ENCODE results near the gene MELK.
"Not testable (repeated sequence)": the region's sequence is repeated elsewhere in the genome, so short reads cannot be mapped to it uniquely, and the experiment has no call there.

Gene MELK

GRCh38 chr9:36572515-36573418, at the start of gene MELK:
Gene MELK (plus strand): TSS chr9:36572895. CDS start chr9:36581682, 8,787 bp downstream.
- peak; percentile 79 for DNase-seq
- in situ Hi-C loops (cut with HindIII; ENCODE audit: low pct_ligation_motif_present, low pct_unique_long_range_greater_than_20kb, low sequenced_read_pairs): no loop called here

- DNase-seq: no peak
- in situ Hi-C loops (cut with HindIII; ENCODE audit: low pct_ligation_motif_present, low pct_unique_long_range_greater_than_20kb, low sequenced_read_pairs): no loop called here
These were observed 42.5 kb upstream of the MELK start for GRCh38 chr9:36530224-36530623.

GRCh38 chr9:36532353-36532752, 40.3 kb upstream of the MELK start:
- DNase-seq: no peak
- in situ Hi-C loops (cut with HindIII; ENCODE audit: low pct_ligation_motif_present, low pct_unique_long_range_greater_than_20kb, low sequenced_read_pairs): no loop called here

- DNase-seq; in situ Hi-C loops (cut with HindIII; ENCODE audit: low pct_ligation_motif_present, low pct_unique_long_range_greater_than_20kb, low sequenced_read_pairs): not testable (repeated sequence)
These were observed 39.0 kb upstream of the MELK start for GRCh38 chr9:36533726-36534125.

- DNase-seq: no peak
- in situ Hi-C loops (cut with HindIII; ENCODE audit: low pct_ligation_motif_present, low pct_unique_long_range_greater_than_20kb, low sequenced_read_pairs): no loop called here
These were observed 37.6 kb upstream of the MELK start for GRCh38 chr9:36535107-36535506.

- no peak for DNase-seq
- in situ Hi-C loops (cut with HindIII; ENCODE audit: low pct_ligation_motif_present, low pct_unique_long_range_greater_than_20kb, low sequenced_read_pairs): no loop called here
These were observed 34.8 kb upstream of the MELK start for GRCh38 chr9:36537861-36538260.

- no peak for DNase-seq
- in situ Hi-C loops (cut with HindIII; ENCODE audit: low pct_ligation_motif_present, low pct_unique_long_range_greater_than_20kb, low sequenced_read_pairs): no loop called here
These were observed 30.3 kb upstream of the MELK start for GRCh38 chr9:36542355-36542754.

- no peak for DNase-seq
- in situ Hi-C loops (cut with HindIII; ENCODE audit: low pct_ligation_motif_present, low pct_unique_long_range_greater_than_20kb, low sequenced_read_pairs): no loop called here
These were observed 28.8 kb upstream of the MELK start for GRCh38 chr9:36543916-36544315.

- DNase-seq: no peak
- in situ Hi-C loops (cut with HindIII; ENCODE audit: low pct_ligation_motif_present, low pct_unique_long_range_greater_than_20kb, low sequenced_read_pairs): no loop called here
These were observed 25.1 kb upstream of the MELK start for GRCh38 chr9:36547598-36547997.

GRCh38 chr9:36548454-36548853, 24.2 kb upstream of the MELK start:
- in situ Hi-C loops (cut with HindIII; ENCODE audit: low pct_ligation_motif_present, low pct_unique_long_range_greater_than_20kb, low sequenced_read_pairs): no loop called here
- no peak for DNase-seq

GRCh38 chr9:36550135-36550534, 22.6 kb upstream of the MELK start:
- DNase-seq: no peak
- in situ Hi-C loops (cut with HindIII; ENCODE audit: low pct_ligation_motif_present, low pct_unique_long_range_greater_than_20kb, low sequenced_read_pairs): no loop called here

- DNase-seq; in situ Hi-C loops (cut with HindIII; ENCODE audit: low pct_ligation_motif_present, low pct_unique_long_range_greater_than_20kb, low sequenced_read_pairs): not testable (repeated sequence)
These were observed 22.0 kb upstream of the MELK start for GRCh38 chr9:36550631-36551098.

- no peak for DNase-seq
- in situ Hi-C loops (cut with HindIII; ENCODE audit: low pct_ligation_motif_present, low pct_unique_long_range_greater_than_20kb, low sequenced_read_pairs): no loop called here
These were observed 21.6 kb upstream of the MELK start for GRCh38 chr9:36551129-36551528.

GRCh38 chr9:36551910-36552309, 20.8 kb upstream of the MELK start:
- no peak for DNase-seq
- in situ Hi-C loops (cut with HindIII; ENCODE audit: low pct_ligation_motif_present, low pct_unique_long_range_greater_than_20kb, low sequenced_read_pairs): no loop called here

- in situ Hi-C loops (cut with HindIII; ENCODE audit: low pct_ligation_motif_present, low pct_unique_long_range_greater_than_20kb, low sequenced_read_pairs): no loop called here
- no peak for DNase-seq
These were observed 13.5 kb upstream of the MELK start for GRCh38 chr9:36559036-36559695.

GRCh38 chr9:36560771-36561170, 11.9 kb upstream of the MELK start:
- in situ Hi-C loops (cut with HindIII; ENCODE audit: low pct_ligation_motif_present, low pct_unique_long_range_greater_than_20kb, low sequenced_read_pairs): no loop called here
- DNase-seq: no peak

GRCh38 chr9:36562801-36563200, 9.9 kb upstream of the MELK start:
- DNase-seq; in situ Hi-C loops (cut with HindIII; ENCODE audit: low pct_ligation_motif_present, low pct_unique_long_range_greater_than_20kb, low sequenced_read_pairs): not testable (repeated sequence)

GRCh38 chr9:36566813-36567221, 5.9 kb upstream of the MELK start:
- in situ Hi-C loops (cut with HindIII; ENCODE audit: low pct_ligation_motif_present, low pct_unique_long_range_greater_than_20kb, low sequenced_read_pairs): no loop called here

GRCh38 chr9:36568681-36569080, 4.0 kb upstream of the MELK start:
- DNase-seq; in situ Hi-C loops (cut with HindIII; ENCODE audit: low pct_ligation_motif_present, low pct_unique_long_range_greater_than_20kb, low sequenced_read_pairs): not testable (repeated sequence)

More at GRCh38 chr9:36566813-36567221, 5.9 kb upstream of the MELK start:
- peak; percentile 75 for DNase-seq

- in situ Hi-C loops (cut with HindIII; ENCODE audit: low pct_ligation_motif_present, low pct_unique_long_range_greater_than_20kb, low sequenced_read_pairs): no loop called here
- DNase-seq: no peak
These were observed 1.4 kb upstream of the MELK start for GRCh38 chr9:36571333-36571732.
